KG1 (cell line): ENCODE results near the gene PRKCI.
"Not testable (repeated sequence)": the region's sequence is repeated elsewhere in the genome, so short reads cannot be mapped to it uniquely, and the experiment has no call there.

Experiments used
- DNase-seq: peaks from one replicate; lab custom pipeline; 2025; lab: John Stamatoyannopoulos, UW

Gene PRKCI

GRCh38 chr3:170290194-170290593 is 68.0 kb downstream of the PRKCI start:
- no peak for DNase-seq

DNA sequence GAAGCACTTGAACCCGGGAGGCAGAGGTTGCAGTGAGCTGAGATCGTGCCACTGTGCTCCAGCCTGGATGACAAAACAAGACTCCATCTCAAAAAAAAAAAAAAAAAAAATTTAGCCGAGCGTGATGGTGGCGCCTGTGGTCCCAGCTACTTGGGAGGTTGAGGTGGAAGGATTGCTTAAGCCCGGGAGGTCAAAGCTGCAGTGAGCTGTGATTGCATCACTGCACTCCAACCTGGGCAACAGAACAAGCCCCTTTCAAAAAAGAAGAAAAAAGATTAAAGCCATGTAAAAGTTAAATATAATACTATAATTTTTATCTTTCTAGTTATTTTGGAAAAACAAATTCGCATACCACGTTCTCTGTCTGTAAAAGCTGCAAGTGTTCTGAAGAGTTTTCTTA is 73.4 kb downstream of the PRKCI start:
- no peak for DNase-seq

DNA sequence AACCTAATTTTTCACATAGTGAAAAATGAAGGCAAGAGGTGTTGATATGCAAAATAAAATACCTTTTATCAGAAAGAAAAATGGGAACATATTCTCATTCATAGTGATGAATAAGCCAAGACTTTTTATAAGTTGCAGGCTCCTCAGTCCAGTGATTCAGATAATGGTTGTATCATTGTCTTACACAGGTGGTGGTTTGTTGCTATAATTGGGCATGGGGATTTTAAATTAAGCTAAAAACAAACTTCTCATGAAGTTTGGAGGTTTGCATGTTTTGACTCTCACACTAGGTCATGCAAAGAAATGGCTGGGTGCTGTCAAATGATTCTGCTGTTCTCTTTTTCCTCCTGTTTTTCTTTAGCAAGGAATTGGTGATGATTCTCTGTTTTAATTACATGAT is 74.5 kb downstream of the PRKCI start:
- DNase-seq = no peak

DNA sequence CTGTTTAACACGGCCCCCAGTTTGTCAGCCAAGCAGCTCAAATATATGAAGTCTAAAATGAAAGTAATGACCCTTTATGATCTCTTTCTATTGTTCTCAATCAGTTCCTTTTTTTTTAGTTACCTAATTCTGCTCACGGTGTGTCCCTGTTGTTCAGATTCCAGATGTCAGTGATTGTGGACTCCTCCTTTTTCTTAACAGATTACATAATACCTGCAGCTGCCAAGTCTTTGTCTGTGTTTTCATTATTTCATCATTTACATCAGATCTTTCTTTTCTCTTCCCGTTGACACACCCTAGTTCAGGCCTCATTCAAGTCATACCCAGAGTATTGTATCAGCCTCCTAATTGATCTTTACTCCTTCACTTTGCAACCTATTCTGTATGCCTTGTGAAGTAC is 79.2 kb downstream of the PRKCI start:
- DNase-seq = no peak

GRCh38 chr3:170302008-170302407 is 79.8 kb downstream of the PRKCI start:
- DNase-seq = no peak

GRCh38 chr3:170306015-170306414 is 83.8 kb downstream of the PRKCI start:
- no peak for DNase-seq

- no peak for DNase-seq
Observed at GRCh38 chr3:170307671-170308405, 85.6 kb downstream of the PRKCI start.

GRCh38 chr3:170309046-170309445 is 86.8 kb downstream of the PRKCI start:
- DNase-seq = no peak

DNA sequence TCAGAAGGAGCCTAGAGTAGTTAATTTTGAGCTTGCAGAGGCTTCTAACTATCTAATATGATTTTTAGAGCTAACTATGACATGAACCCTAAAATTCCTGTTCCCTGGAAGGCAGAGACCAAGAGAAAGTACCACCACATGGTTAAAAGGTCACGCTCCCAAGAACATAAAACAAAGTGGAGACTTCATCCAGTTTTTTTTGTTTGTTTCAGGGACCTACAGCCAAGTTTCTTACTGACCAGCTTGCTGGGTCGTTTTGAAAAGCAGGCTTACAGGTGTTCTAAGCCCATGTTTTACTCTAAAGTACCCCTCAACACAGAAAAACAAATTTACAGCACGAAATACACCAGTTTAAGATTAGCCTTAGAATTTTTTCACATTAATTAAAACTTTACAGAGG is 95.7 kb downstream of the PRKCI start:
- no peak for DNase-seq

GRCh38 chr3:170320461-170321121 is 98.4 kb downstream of the PRKCI start:
- no peak for DNase-seq

- DNase-seq = no peak
Observed at GRCh38 chr3:170321321-170322034, 99.3 kb downstream of the PRKCI start.

DNA sequence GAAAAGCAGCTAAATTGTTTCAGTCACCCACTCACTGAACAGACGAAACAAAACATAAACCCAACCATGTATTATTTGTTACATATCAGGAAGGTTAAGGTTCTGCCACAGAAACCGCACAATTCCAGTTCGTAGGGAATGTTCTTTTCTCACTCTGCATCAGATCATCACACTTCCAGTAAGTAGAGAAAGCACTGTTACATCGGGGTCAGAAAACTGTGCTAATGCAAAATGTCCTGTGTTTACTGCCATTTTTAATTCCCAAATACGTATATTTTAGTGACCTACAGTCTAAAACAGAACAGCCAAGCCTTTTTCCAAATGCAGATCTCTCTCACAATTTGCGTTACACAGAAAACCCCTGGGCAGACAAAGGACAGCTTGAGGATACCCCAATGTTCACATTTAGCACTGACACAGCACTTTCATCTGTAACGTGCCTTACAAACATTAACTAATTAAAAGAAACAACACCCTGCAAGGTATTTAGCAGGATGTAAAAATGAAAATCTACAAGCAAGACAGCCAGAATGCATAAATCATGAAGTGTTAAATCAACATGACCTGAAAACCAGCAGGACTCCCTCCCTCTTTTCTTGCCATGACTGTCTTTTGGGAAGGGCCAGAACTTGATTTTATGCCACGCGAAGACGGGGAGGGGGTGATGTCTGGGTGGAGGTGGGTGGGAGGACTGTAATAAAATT is 100.5 kb downstream of the PRKCI start:
- no peak for DNase-seq

DNA sequence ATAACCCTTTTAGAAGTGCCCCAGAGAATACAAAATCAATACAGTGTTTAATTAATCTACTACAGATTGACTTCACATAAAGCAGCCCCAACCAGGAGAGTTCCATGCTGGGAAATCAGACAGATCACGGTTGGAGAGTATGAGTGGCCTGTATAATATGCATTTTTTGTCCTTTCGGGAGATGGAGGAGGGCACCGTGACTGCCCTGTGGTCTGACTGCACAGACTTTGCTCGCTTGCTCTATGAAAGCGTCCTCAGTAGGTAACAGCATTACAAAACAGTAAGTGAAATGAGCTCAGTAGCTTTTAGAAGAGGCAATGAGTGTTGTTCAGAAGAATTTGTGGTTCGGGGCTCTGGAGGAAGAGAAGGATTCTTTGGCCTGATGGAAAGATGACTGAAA is 101.1 kb downstream of the PRKCI start:
- DNase-seq = no peak

DNA sequence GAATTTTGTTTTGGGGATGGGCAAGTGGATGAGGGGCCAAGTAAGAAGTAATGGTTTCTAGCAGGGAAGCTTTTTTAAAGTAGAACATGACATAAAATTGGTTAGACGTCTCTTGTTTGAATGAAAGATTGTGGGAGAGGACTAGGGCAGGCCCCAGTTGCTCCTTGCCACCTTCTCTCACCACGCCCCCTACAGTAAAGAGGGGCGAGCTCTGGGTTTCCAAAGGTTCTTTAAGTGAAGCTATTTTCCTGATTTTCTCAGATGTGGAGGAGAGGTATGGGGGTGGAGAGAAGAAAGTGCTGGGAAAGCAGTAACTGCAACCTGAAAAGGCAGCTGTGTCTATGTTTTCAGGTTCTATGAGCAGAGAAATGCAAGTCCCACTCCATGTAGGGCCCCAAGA is 102.7 kb downstream of the PRKCI start:
- DNase-seq = no peak

- no peak for DNase-seq
Observed at GRCh38 chr3:170327040-170327808, 105.0 kb downstream of the PRKCI start.

DNA sequence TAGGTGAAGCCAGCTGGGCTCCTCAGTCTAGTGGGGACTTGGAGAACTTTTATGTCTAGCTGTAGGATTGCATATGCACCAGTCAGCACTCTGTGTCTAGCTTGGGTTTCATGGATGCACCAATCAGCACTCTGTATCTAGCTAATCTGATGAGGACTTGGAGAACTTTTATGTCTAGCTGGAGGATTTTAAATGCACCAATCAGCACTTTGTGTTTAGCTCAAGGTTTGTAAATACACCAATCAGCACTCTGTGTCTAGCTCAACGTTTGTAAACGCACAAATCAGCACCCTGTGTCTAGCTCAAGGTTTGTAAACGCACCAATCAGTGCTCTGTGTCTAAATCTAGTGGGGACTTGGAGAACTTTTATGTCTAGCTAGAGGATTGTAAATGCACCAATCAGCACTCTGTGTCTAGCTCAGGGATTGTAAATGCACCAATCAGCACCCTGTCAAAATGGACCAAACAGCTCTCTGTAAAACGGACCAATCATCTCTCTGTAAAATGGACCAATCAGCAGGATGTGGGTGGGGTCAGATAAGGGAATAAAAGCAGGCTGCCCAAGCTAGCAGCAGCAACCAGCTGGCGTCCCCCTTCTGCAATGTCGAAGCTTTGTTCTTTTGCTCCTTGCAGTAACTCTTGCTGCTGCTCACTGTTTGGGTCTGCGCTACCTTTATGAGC is 105.8 kb downstream of the PRKCI start:
- DNase-seq = not testable (repeated sequence)

- no peak for DNase-seq
Observed at GRCh38 chr3:170330366-170330765, 108.1 kb downstream of the PRKCI start.

DNA sequence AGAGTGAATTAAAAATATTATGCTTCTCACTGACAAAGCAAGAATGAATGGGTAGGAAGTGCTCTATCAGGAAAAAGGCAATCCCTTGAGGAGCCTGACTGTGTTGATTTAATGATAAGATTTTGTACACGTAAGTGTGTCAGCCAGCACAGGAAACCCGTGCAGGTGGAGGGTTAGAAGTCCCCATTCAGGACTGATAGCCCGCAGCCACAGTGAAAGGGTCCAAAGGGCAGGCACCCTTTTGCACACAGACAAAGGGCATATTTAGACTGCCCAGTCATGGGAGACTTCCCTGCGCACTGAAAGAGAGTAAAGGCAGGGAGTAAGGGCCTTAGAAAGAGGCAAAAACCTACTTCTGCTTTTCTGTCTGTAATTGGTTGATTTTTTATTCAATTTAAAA is 108.9 kb downstream of the PRKCI start:
- DNase-seq = no peak

DNA sequence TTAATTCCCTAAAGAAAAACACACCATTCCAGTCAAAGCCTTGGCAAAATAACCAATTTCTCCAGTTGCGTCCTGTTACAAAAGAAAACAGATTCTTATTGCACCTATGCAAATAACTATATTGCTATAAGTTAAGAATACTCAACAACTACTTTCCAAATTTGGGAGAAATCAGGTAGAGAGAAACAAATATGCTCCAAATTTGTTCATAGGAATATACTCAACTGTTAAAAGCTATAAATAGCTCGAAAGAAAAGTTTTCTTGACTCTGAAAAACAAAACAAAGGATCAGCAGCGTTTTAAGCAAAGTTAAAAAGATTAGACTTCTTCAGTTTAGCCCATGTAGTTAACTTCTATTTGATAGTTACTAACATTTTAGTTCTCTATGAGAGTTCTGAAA is 115.2 kb downstream of the PRKCI start:
- DNase-seq = no peak

- DNase-seq = no peak
Observed at GRCh38 chr3:170338690-170339340, 116.6 kb downstream of the PRKCI start.

DNA sequence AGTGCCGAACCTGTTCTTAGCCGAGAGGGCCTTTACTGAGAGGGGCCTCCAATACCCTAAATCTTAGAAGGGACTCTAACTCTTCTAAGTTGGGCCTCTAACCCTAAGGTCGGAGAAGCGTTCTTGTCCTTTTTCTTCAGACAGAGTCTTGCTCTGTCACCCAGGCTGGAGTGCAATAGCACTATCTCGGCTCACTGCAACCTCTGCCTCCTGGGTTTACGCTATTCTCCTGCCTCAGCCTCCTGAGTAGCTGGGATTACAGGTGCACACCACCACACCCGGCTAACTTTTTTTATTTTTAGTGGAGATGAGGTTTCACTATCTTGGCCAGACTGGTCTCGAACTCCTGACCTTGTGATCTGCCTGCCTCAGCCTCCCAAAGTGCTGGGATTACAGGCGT is 120.0 kb downstream of the PRKCI start:
- DNase-seq = not testable (repeated sequence)
